HCT116 (cell line): Measurements from ENCODE around the gene PRLHR. TPM values are rescaled to one million over a fixed set of nuclear protein-coding genes. Genes with fewer than 3 reads are reported as not detected.

Source experiments
- ATAC-seq: fragments of 200-7000 bp; cut with Tn5 transposase; 2 replicates; pipeline ENCODE4 v1.9.1; 2020; ENCODE audit warnings: mild to moderate bottlenecking, moderate library complexity
- BruUV-seq: library from RNA; stranded (reverse); fragments of 400-500 nt; replicated peaks from 2 replicates; lab custom pipeline; 2021; lab: Mats Ljungman, UMichigan
- CTCF ChIA-PET: fragments of 300-600 bp; sonication (Branson Sonifier 250); formaldehyde crosslinking; loops from one replicate; lab custom pipeline; 2021; ENCODE audit warnings: antibody characterized with exemption; lab: Charles Lee
- POLR2A ChIA-PET: fragments of 300-600, 350-600 bp; sonication (Branson Sonifier 250); formaldehyde crosslinking; loops from one replicate; lab custom pipeline; 2021; ENCODE audit warnings: antibody characterized with exemption; lab: Charles Lee
- RAD21 ChIA-PET, 2 experiments: fragments of 300-600 bp; sonication (Branson Sonifier 250); formaldehyde crosslinking; loops; one replicate each; lab custom pipeline; 2023; ENCODE audit warnings: low total read pairs in 2 of 2; ENCODE audit not compliant: uncharacterized antibody in 2 of 2, unreplicated experiment in 2 of 2, low non-redundant PET in 1 of 2; lab: Charles Lee
- DNase-seq: peaks from one replicate; pipeline ENCODE4 v3.0.0-alpha.2; 2010; ENCODE audit warnings: low read depth, low spot score
- H2AFZ ChIP-seq: fragments of 200-600 bp; shearing (Covaris generic), sonication (generic); 2 replicates; pipeline ENCODE4 v1.6.1; 2017; ENCODE audit warnings: low read depth, mixed run types, mixed read lengths, antibody characterized with exemption, low read length; ENCODE audit not compliant: poor library complexity, severe bottlenecking
- H3K27ac ChIP-seq: 2 replicates; pipeline ENCODE4 v1.5.1; 2012; ENCODE audit warnings: low read depth, low read length
- H3K27me3 ChIP-seq: fragments of 200-600 bp; sonication (generic); 2 replicates; pipeline ENCODE4 v1.6.1; 2016; ENCODE audit warnings: mixed run types, low read length, mixed read lengths; ENCODE audit not compliant: insufficient read depth
- H3K36me3 ChIP-seq, 2 experiments: fragments of 200-500 bp in 1 of 2; fragments of 200-600 bp in 1 of 2; sonication (Bioruptor generic) in 1 of 2; sonication (generic) in 1 of 2; 2 replicates each; pipeline versions ENCODE4 v1.5.1 to v1.6.1; 2014 to 2016; ENCODE audit warnings: low read length in 2 of 2, inconsistent platforms in 1 of 2, mixed read lengths in 1 of 2, mixed run types in 1 of 2; ENCODE audit not compliant: insufficient read depth in 2 of 2, control insufficient read depth in 1 of 2
- H3K4me1 ChIP-seq, 2 experiments: fragments of 200-600 bp in 1 of 2; sonication (generic) in 1 of 2; 2 replicates each; pipeline versions ENCODE4 v1.5.1 to v1.6.1; 2012 to 2017; ENCODE audit warnings: low read length in 2 of 2, inconsistent platforms in 1 of 2, mild to moderate bottlenecking in 1 of 2, mixed read lengths in 1 of 2, mixed run types in 1 of 2, moderate library complexity in 1 of 2; ENCODE audit not compliant: insufficient read depth in 2 of 2, control insufficient read depth in 1 of 2
- H3K4me2 ChIP-seq: fragments of 200-600 bp; sonication (generic); 2 replicates; pipeline ENCODE4 v1.6.1; 2017; ENCODE audit warnings: mixed run types, low read length, mixed read lengths
- H3K4me3 ChIP-seq, 2 experiments: fragments of 200-600 bp in 1 of 2; sonication (generic) in 1 of 2; replicated peaks in 1 of 2; 2 replicates each; pipeline ENCODE4 v1.5.1; 2011 to 2016; ENCODE audit warnings: low read length in 2 of 2, control low read depth in 1 of 2, low read depth in 1 of 2, mild to moderate bottlenecking in 1 of 2, mixed read lengths in 1 of 2, mixed run types in 1 of 2
- H3K79me2 ChIP-seq: fragments of 200-600 bp; sonication (generic); 2 replicates; pipeline ENCODE4 v1.6.1; 2017; ENCODE audit warnings: mild to moderate bottlenecking, mixed run types, low read length, moderate library complexity, mixed read lengths; ENCODE audit not compliant: insufficient read depth
- H3K9ac ChIP-seq: fragments of 200-600 bp; sonication (generic); 2 replicates; pipeline ENCODE4 v1.6.1; 2016; ENCODE audit warnings: low read length, mixed read lengths
- H3K9me2 ChIP-seq: fragments of 200-600 bp; sonication (generic), shearing (Covaris generic); 2 replicates; pipeline ENCODE4 v1.6.1; 2017; ENCODE audit warnings: mixed run types, mild to moderate bottlenecking, moderate library complexity; ENCODE audit not compliant: insufficient read depth
- H3K9me3 ChIP-seq, 2 experiments: fragments of 200-500 bp in 1 of 2; fragments of 200-600 bp in 1 of 2; sonication (Bioruptor generic) in 1 of 2; sonication (generic) in 1 of 2; 2 replicates each; pipeline ENCODE4 v1.6.1; 2014 to 2017; ENCODE audit warnings: low read length in 2 of 2, mixed read lengths in 2 of 2, inconsistent platforms in 1 of 2, low read depth in 1 of 2, mild to moderate bottlenecking in 1 of 2, mixed run types in 1 of 2, moderate library complexity in 1 of 2; ENCODE audit not compliant: control insufficient read depth in 1 of 2, insufficient read depth in 1 of 2
- H4K20me1 ChIP-seq: fragments of 200-600 bp; sonication (generic), shearing (Covaris generic); 2 replicates; pipeline ENCODE4 v1.6.1; 2017; ENCODE audit warnings: mixed run types, mild to moderate bottlenecking, moderate library complexity; ENCODE audit not compliant: insufficient read depth
- CBX3 ChIP-seq: IDR thresholded peaks from 2 replicates; pipeline ENCODE4 v1.6.1; 2012; ENCODE audit warnings: low read depth
- EGR1 ChIP-seq: IDR thresholded peaks from 2 replicates; pipeline ENCODE4 v1.6.1; 2012; ENCODE audit warnings: low read depth
- EZH2phosphoT487 ChIP-seq: fragments of 200-600 bp; IDR thresholded peaks from 2 replicates; pipeline ENCODE4 v1.6.1; 2018; ENCODE audit warnings: antibody characterized with exemption, borderline replicate concordance
- FOSL1 ChIP-seq: IDR thresholded peaks from 2 replicates; pipeline ENCODE4 v1.6.1; 2012; ENCODE audit warnings: low read depth
- POLR2A ChIP-seq: IDR thresholded peaks from 2 replicates; pipeline ENCODE4 v1.7.0; 2011; ENCODE audit warnings: borderline replicate concordance; ENCODE audit not compliant: insufficient read depth, insufficient read length; ENCODE audit errors: extremely low read depth
- SP1 ChIP-seq: IDR thresholded peaks from 2 replicates; pipeline ENCODE4 v1.6.1; 2012; ENCODE audit warnings: low read depth
- YY1 ChIP-seq: IDR thresholded peaks from 2 replicates; pipeline ENCODE4 v1.6.1; 2011; ENCODE audit warnings: low read length, low read depth, moderate library complexity, mild to moderate bottlenecking; ENCODE audit not compliant: insufficient replicate concordance; ENCODE audit errors: extremely low read depth
- ZBTB33 ChIP-seq: IDR thresholded peaks from 2 replicates; pipeline ENCODE4 v1.6.1; 2011; ENCODE audit warnings: mild to moderate bottlenecking, low read length, moderate library complexity; ENCODE audit not compliant: insufficient replicate concordance; ENCODE audit errors: extremely low read depth
- intact Hi-C: fragments of 100-400 bp; cut with micrococcal nuclease; formaldehyde crosslinking; loops from 2 replicates; pipeline ENCODE4 v1.10.0; 2022
- total RNA-seq: library from RNA; stranded (reverse); gene quantifications from one replicate; pipeline ENCODE4 v1.2.1, GENCODE V29; 2021; ENCODE audit not compliant: unreplicated experiment
- TF ChIP-seq, protein P1 (sequence below): IDR thresholded peaks from 2 replicates; pipeline ENCODE4 v1.6.1; 2012

PRLHR gene
- total RNA-seq, 1 experiment from 2014 or later: not detected

DNA sequence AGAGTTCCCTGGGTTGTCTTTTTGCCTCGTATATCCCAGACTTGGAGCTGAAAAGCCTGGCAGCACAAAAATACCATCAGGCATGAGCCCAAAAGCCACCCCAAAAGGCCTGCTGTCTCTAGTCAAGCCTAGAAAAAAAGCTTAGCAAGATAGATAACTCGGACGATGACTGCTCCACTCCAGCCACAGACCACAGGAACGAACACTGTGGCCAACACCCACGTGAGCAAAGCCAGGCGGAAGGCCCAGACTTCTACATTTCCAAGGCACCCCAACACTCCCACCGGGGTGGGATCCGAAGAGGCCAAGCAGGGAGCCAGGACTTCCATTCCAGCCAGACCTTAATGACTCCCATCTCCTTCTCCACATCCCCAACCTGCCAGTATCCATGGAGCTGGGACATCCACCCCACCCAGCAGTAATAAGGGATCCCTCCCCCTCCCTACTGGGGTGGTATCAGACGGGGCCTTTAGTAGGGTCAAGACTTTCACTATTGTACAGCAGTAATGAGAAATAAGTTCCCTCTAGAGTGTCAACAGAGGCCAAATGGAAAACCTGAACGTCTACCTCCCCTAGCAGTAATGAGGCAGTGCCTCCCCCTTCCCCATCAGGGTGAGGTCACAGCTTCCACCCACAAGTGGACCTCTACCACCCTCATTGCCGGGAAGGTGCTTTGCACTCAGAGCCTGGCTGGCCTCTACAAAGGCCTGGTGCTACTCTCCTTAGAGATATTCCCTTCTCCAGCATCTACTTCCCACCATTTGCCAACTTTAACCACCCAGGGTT is 23.0 kb downstream of the PRLHR start:
- Histone ChIP-seq H3K4me2 (no peak overlapping the region), H4K20me1 (no peaks in the 10 kb centered on the region), H3K27me3 (peaks cover 8% of the 10 kb centered on the region; the same call in 1 of the 2 replicates), H3K9me3 (no peaks in the 10 kb centered on the region), H3K9ac (no peak overlapping the region)
- ChIA-PET POLR2A (no interaction called here), RAD21 (interaction anchor here in 1 of 2 experiments (0.6 kb wide), 1 partner anchor 226 kb away, joined by 7 read pairs; no protein-coding TSS in a partner anchor)
- no peak for DNase-seq
- no peak for TF ChIP-seq FOSL1
- TF ChIP-seq ZBTB33: no peak
- no peak for TF ChIP-seq SP1
- TF ChIP-seq YY1: no peak
- no peak for TF ChIP-seq EZH2phosphoT487
- TF ChIP-seq, protein P1, sequence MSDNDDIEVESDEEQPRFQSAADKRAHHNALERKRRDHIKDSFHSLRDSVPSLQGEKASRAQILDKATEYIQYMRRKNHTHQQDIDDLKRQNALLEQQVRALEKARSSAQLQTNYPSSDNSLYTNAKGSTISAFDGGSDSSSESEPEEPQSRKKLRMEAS: no peak
- TF ChIP-seq CBX3: no peak
- TF ChIP-seq POLR2A: no peak
- TF ChIP-seq EGR1: no peak
- TF ChIP-seq, all 23 proteins: peak for 0
- no peak overlapping the region for H3K4me3 ChIP-seq
- no peak overlapping the region for H3K27ac ChIP-seq
- H2AFZ ChIP-seq: no peak overlapping the region
- no peaks in the 10 kb centered on the region for H3K36me3 ChIP-seq
- CTCF ChIA-PET: interaction anchor here (1.6 kb wide), 1 partner anchor 149 kb away, joined by 5 read pairs; no protein-coding TSS in a partner anchor
- intact Hi-C loops: no loop called here
- no TSS peak for BruUV-seq
- ATAC-seq: no peak
- H3K79me2 ChIP-seq: no peaks in the 10 kb centered on the region
- peaks cover 0 to 4% of the 10 kb centered on the region in 2 experiments; a peak in 1 of 4 replicates for H3K4me1 ChIP-seq
- H3K9me2 ChIP-seq: no peaks in the 10 kb centered on the region
